Loucy (cell line): Measurements from ENCODE around the gene AGRN.

Experiments
- EZH2phosphoT487 ChIP-seq: fragments of 200-600 bp; IDR thresholded peaks from 2 replicates; pipeline ENCODE4 v1.6.1; 2018; ENCODE audit warnings: antibody characterized with exemption, mild to moderate bottlenecking, moderate library complexity, borderline replicate concordance
- TF ChIP-seq, protein P1 (sequence below): fragments of 200-600 bp; sonication (generic); conservative IDR thresholded peaks from 2 replicates; pipeline ENCODE4 v1.5.1; 2014; ENCODE audit warnings: mild to moderate bottlenecking, antibody characterized with exemption, low read length

DNA sequence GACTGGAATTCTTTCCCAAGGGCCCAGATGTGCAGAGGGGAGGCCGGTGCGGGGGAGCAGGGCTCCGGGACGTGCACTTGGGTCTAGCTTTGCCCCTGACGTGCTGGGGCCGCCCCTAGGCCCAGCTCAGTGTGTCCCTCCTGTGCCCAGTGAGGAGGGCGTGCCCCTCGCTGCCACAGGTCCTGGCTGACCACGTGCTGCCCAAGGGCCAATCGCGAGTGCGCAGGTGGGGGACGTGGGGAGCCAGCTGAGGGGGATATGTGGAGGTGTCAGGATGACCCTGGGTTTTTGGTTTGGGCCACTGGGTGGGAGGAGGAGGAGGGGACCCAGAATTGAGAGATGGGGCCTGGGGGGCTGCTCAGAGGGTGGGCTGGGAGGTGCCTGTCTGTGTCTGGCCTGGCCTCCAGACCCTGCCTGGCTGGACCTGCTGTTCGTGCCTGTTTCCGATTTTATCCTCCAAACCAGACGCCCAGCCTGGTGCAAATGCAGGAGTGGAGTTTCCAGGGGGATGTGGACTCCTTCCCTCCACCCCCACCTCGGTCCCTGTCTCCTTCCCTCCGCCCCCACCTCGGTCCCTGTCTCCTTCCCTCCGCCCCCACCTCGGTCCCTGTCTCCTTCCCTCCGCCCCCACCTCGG lies 60.3 kb downstream of the AGRN start:
- TF ChIP-seq, protein P1, sequence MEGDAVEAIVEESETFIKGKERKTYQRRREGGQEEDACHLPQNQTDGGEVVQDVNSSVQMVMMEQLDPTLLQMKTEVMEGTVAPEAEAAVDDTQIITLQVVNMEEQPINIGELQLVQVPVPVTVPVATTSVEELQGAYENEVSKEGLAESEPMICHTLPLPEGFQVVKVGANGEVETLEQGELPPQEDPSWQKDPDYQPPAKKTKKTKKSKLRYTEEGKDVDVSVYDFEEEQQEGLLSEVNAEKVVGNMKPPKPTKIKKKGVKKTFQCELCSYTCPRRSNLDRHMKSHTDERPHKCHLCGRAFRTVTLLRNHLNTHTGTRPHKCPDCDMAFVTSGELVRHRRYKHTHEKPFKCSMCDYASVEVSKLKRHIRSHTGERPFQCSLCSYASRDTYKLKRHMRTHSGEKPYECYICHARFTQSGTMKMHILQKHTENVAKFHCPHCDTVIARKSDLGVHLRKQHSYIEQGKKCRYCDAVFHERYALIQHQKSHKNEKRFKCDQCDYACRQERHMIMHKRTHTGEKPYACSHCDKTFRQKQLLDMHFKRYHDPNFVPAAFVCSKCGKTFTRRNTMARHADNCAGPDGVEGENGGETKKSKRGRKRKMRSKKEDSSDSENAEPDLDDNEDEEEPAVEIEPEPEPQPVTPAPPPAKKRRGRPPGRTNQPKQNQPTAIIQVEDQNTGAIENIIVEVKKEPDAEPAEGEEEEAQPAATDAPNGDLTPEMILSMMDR = no peak
- TF ChIP-seq EZH2phosphoT487 = no peak
